GM23248 (cell line): ENCODE measurements around the gene LRRC1. TPM values are rescaled to one million over a fixed set of nuclear protein-coding genes. Genes with fewer than 3 reads are reported as not detected.
"Not testable (repeated sequence)": the region's sequence is repeated elsewhere in the genome, so short reads cannot be mapped to it uniquely, and the experiment has no call there.

Experiments
- DNase-seq: peaks from one replicate; pipeline ENCODE4 v3.0.0-alpha.2; 2015
- H2AFZ ChIP-seq: fragments of 200-600 bp; sonication (generic); 2 replicates; pipeline ENCODE4 v1.6.1; 2016; ENCODE audit warnings: antibody characterized with exemption
- H3F3A ChIP-seq: fragments of 200-600 bp; sonication (generic); 2 replicates; pipeline ENCODE4 v1.6.1; 2016; ENCODE audit warnings: mild to moderate bottlenecking, antibody characterized with exemption, mixed run types; ENCODE audit not compliant: insufficient read depth
- H3K27ac ChIP-seq: fragments of 200-600 bp; sonication (generic); 2 replicates; pipeline ENCODE4 v1.5.1; 2016; ENCODE audit warnings: mild to moderate bottlenecking
- H3K27me3 ChIP-seq: fragments of 200-600 bp; sonication (generic); replicated peaks from 2 replicates; pipeline ENCODE4 v1.6.1; 2016; ENCODE audit warnings: mild to moderate bottlenecking; ENCODE audit not compliant: insufficient read depth
- H3K36me3 ChIP-seq: fragments of 200-600 bp; sonication (generic); 2 replicates; pipeline ENCODE4 v1.6.1; 2016; ENCODE audit warnings: low read depth, mild to moderate bottlenecking
- H3K4me1 ChIP-seq: fragments of 200-600 bp; sonication (generic); 2 replicates; pipeline ENCODE4 v1.6.1; 2016; ENCODE audit warnings: mild to moderate bottlenecking; ENCODE audit not compliant: insufficient read depth
- H3K4me2 ChIP-seq: fragments of 200-600 bp; sonication (generic); one replicate; pipeline ENCODE4 v1.6.1; 2016; ENCODE audit warnings: mild to moderate bottlenecking; ENCODE audit not compliant: unreplicated experiment
- H3K4me3 ChIP-seq: fragments of 200-600 bp; sonication (generic); 2 replicates; pipeline ENCODE4 v1.5.1; 2016; ENCODE audit warnings: mild to moderate bottlenecking
- H3K79me2 ChIP-seq: fragments of 200-600 bp; sonication (generic); 2 replicates; pipeline ENCODE4 v1.6.1; 2016; ENCODE audit warnings: mild to moderate bottlenecking; ENCODE audit not compliant: insufficient read depth
- H3K9ac ChIP-seq: fragments of 200-600 bp; sonication (generic); 2 replicates; pipeline ENCODE4 v1.6.1; 2016; ENCODE audit warnings: mild to moderate bottlenecking
- H3K9me2 ChIP-seq: fragments of 200-600 bp; sonication (generic); 2 replicates; pipeline ENCODE4 v1.6.1; 2016; ENCODE audit warnings: mixed run types, mild to moderate bottlenecking, moderate library complexity; ENCODE audit not compliant: insufficient read depth
- H3K9me3 ChIP-seq: fragments of 200-600 bp; sonication (generic); one replicate; pipeline ENCODE4 v1.6.1; 2017; ENCODE audit warnings: low read depth
- H4K20me1 ChIP-seq: fragments of 200-600 bp; sonication (generic); 2 replicates; pipeline ENCODE4 v1.6.0; 2016; ENCODE audit not compliant: insufficient read depth
- EZH2 ChIP-seq: fragments of 200-600 bp; sonication (generic); IDR thresholded peaks from 2 replicates; pipeline ENCODE4 v1.6.1; 2018; ENCODE audit warnings: antibody characterized with exemption, mild to moderate bottlenecking; ENCODE audit not compliant: insufficient read depth, poor library complexity, severe bottlenecking
- EZH2phosphoT487 ChIP-seq: fragments of 200-600 bp; sonication (generic); IDR thresholded peaks from 2 replicates; pipeline ENCODE4 v1.6.1; 2018; ENCODE audit warnings: antibody characterized with exemption, moderate library complexity, mild to moderate bottlenecking, low read depth; ENCODE audit not compliant: insufficient read depth
- WGBS, 2 experiments: methylation state at CpG; one replicate each; pipeline ENCODE4 v1.1.6; 2015 to 2017; ENCODE audit warnings: low lambda C conversion rate in 2 of 2, low coverage in 1 of 2; ENCODE audit errors: missing lambda C conversion rate in 2 of 2; 5-methylcytosine and 5-hydroxymethylcytosine counted together
- in situ Hi-C: fragments of 300-500 bp; cut with MboI; formaldehyde crosslinking; loops from 2 replicates; pipeline ENCODE4 v1.15.0; 2020
- polyA plus RNA-seq: library from polyadenylated mRNA; unstranded; fragments of >200 nt; fragmentation: Nextera tagmentation; extraction: Ambion mirVana; gene quantifications from 2 replicates; pipeline ENCODE4 v1.2.1, GENCODE V29; 2016
- total RNA-seq: library from RNA; depleted of rRNA; stranded (reverse); fragments of >200 nt; shearing (Covaris generic); gene quantifications from 2 replicates; pipeline ENCODE4 v1.2.3, GENCODE V29; 2014

LRRC1 gene
- total and polyA plus RNA-seq, 2 experiments from 2014 or later: 3.6 to 5.6 TPM

GRCh38 chr6:53802582-53802981 is 7.8 kb downstream of the LRRC1 start:
- H3K4me2 ChIP-seq: no peak overlapping the region
- no peak for DNase-seq
- H3K4me3 ChIP-seq: no peak overlapping the region
- no peak overlapping the region for H3K9ac ChIP-seq
- H3K36me3 ChIP-seq: no peaks in the 10 kb centered on the region
- H3K9me2 ChIP-seq: no peaks in the 10 kb centered on the region
- peaks cover 28% of the 10 kb centered on the region for H3K79me2 ChIP-seq
- no peaks in the 10 kb centered on the region for H3K27me3 ChIP-seq
- no peaks in the 10 kb centered on the region for H3F3A ChIP-seq
- H4K20me1 ChIP-seq: no peaks in the 10 kb centered on the region
- in situ Hi-C loops: no loop called here
- H3K27ac ChIP-seq: no peak overlapping the region
- TF ChIP-seq EZH2phosphoT487: no peak
- no peak for TF ChIP-seq EZH2
- peaks cover 7% of the 10 kb centered on the region for H3K4me1 ChIP-seq
- H3K9me3 ChIP-seq: no peaks in the 10 kb centered on the region
- no peak overlapping the region for H2AFZ ChIP-seq

GRCh38 chr6:53803081-53803860 is 8.5 kb downstream of the LRRC1 start:
- H2AFZ ChIP-seq: no peak overlapping the region
- no peaks in the 10 kb centered on the region for H3K36me3 ChIP-seq
- WGBS, 2 experiments: 88% methylated on average over 6 of the region's 6 CpGs
- H3K4me3 ChIP-seq: no peak overlapping the region
- H3K27ac ChIP-seq: no peak overlapping the region
- H3K79me2 ChIP-seq: peaks cover 28% of the 10 kb centered on the region
- H3K9me2 ChIP-seq: no peaks in the 10 kb centered on the region
- peaks cover 7% of the 10 kb centered on the region for H3K4me1 ChIP-seq
- no peaks in the 10 kb centered on the region for H3K27me3 ChIP-seq
- no peaks in the 10 kb centered on the region for H4K20me1 ChIP-seq
- in situ Hi-C loops: no loop called here
- H3K9me3 ChIP-seq: no peaks in the 10 kb centered on the region
- H3K4me2 ChIP-seq: no peak overlapping the region
- no peak overlapping the region for H3K9ac ChIP-seq
- DNase-seq: no peak
- no peaks in the 10 kb centered on the region for H3F3A ChIP-seq
- TF ChIP-seq EZH2: no peak
- TF ChIP-seq EZH2phosphoT487: no peak

GRCh38 chr6:53805016-53805415 is 10.2 kb downstream of the LRRC1 start:
- Histone ChIP-seq H3K27ac (no peak overlapping the region), H2AFZ (no peak overlapping the region), H3K9ac (no peak overlapping the region), H3K9me2 (no peaks in the 10 kb centered on the region), H3K27me3 (no peaks in the 10 kb centered on the region), H3K36me3 (no peaks in the 10 kb centered on the region), H3K4me1 (peaks cover 7% of the 10 kb centered on the region), H3F3A (no peaks in the 10 kb centered on the region), H3K4me3 (no peak overlapping the region), H3K79me2 (peaks cover 28% of the 10 kb centered on the region), H3K4me2 (no peak overlapping the region), H4K20me1 (no peaks in the 10 kb centered on the region), H3K9me3 (no peaks in the 10 kb centered on the region)
- WGBS, 2 experiments: 79% methylated on average over 7 of the region's 7 CpGs
- no peak for DNase-seq
- TF ChIP-seq EZH2phosphoT487 (no peak), EZH2 (no peak)
- in situ Hi-C loops: no loop called here

- DNase-seq: no peak
- Histone ChIP-seq H3K27me3 (no peaks in the 10 kb centered on the region), H3K4me3 (no peak overlapping the region), H2AFZ (no peak overlapping the region), H3K9ac (no peak overlapping the region), H3K27ac (no peak overlapping the region), H3K79me2 (peaks cover 28% of the 10 kb centered on the region), H3K4me1 (peaks cover 9% of the 10 kb centered on the region), H3K36me3 (no peaks in the 10 kb centered on the region), H3K4me2 (no peak overlapping the region), H3K9me2 (no peaks in the 10 kb centered on the region), H3F3A (no peaks in the 10 kb centered on the region), H4K20me1 (no peaks in the 10 kb centered on the region), H3K9me3 (no peaks in the 10 kb centered on the region)
- in situ Hi-C loops: no loop called here
- 73 to 80% methylated on average over 4 of the region's 4 CpGs for WGBS, 2 experiments
- TF ChIP-seq EZH2 (no peak), EZH2phosphoT487 (no peak)
These were observed 10.9 kb downstream of the LRRC1 start for GRCh38 chr6:53805725-53806124.

GRCh38 chr6:53807606-53808005 is 12.8 kb downstream of the LRRC1 start:
- DNase-seq, H3F3A ChIP-seq, H3K36me3 ChIP-seq, H3K9me2 ChIP-seq, H3K27ac ChIP-seq, H3K4me2 ChIP-seq, H2AFZ ChIP-seq, in situ Hi-C loops, H3K9ac ChIP-seq, H3K9me3 ChIP-seq, H3K4me3 ChIP-seq, H4K20me1 ChIP-seq, H3K27me3 ChIP-seq: not testable (repeated sequence)
- Histone ChIP-seq H3K79me2 (peaks cover 14% of the 10 kb centered on the region; the same call in 1 of the 2 replicates), H3K4me1 (peaks cover 16% of the 10 kb centered on the region)
- WGBS, 2 experiments: 70 to 73% methylated on average over 6 of the region's 6 CpGs
